Measurements from ENCODE around the gene RTN4RL1.

DNA sequence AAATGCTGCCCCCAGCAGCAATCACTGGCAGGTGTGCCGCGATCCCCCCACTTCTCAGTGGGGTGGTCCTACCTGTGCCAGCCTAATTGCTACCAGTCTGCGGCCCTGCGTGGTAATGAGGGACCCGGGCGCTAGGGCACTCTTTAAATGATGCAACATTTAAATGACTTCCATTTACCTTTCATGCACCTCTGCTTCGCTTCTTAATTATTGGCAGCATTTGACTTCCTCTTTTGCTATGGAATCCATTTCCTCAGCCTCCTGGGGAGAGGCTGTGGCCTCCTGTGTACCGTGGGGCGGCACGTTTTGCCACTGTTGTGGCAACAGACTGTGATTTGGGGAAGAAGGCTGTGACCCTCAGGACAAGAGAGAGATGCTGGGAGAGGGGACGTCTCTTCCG lies 109.2 kb downstream of the RTN4RL1 start:
- TF ChIP-seq, protein P1, sequence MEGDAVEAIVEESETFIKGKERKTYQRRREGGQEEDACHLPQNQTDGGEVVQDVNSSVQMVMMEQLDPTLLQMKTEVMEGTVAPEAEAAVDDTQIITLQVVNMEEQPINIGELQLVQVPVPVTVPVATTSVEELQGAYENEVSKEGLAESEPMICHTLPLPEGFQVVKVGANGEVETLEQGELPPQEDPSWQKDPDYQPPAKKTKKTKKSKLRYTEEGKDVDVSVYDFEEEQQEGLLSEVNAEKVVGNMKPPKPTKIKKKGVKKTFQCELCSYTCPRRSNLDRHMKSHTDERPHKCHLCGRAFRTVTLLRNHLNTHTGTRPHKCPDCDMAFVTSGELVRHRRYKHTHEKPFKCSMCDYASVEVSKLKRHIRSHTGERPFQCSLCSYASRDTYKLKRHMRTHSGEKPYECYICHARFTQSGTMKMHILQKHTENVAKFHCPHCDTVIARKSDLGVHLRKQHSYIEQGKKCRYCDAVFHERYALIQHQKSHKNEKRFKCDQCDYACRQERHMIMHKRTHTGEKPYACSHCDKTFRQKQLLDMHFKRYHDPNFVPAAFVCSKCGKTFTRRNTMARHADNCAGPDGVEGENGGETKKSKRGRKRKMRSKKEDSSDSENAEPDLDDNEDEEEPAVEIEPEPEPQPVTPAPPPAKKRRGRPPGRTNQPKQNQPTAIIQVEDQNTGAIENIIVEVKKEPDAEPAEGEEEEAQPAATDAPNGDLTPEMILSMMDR (IDR thresholded peaks at IDR 0.05) = no peak
- TF ChIP-seq POLR2A (IDR thresholded peaks at IDR 0.05) (no peak), POLR2AphosphoS5 (IDR thresholded peaks at IDR 0.05) (no peak), EP300 (IDR thresholded peaks at IDR 0.05) (no peak)
